Neural progenitor cell (in vitro differentiated cells): ENCODE measurements around the gene RNU7-1. TPM values are rescaled to one million over a fixed set of nuclear protein-coding genes. Genes with fewer than 3 reads are reported as not detected.

Experiments used
- DNase-seq: peaks from one replicate; pipeline ENCODE4 v3.0.0-alpha.2; 2016; ENCODE audit warnings: low spot score
- H2AFZ ChIP-seq: fragments of 200-600 bp; sonication (generic); replicated peaks from 2 replicates; pipeline ENCODE4 v1.6.1; 2016; ENCODE audit warnings: antibody characterized with exemption
- H3F3A ChIP-seq: fragments of 200-600 bp; sonication (generic); 2 replicates; pipeline ENCODE4 v1.6.1; 2016; ENCODE audit warnings: antibody characterized with exemption, low read depth
- H3K27ac ChIP-seq: fragments of 200-600 bp; sonication (generic); 2 replicates; pipeline ENCODE4 v1.5.1; 2016; ENCODE audit warnings: mild to moderate bottlenecking
- H3K27me3 ChIP-seq: fragments of 200-600 bp; sonication (generic); 2 replicates; pipeline ENCODE4 v1.6.1; 2016; ENCODE audit warnings: mild to moderate bottlenecking, moderate library complexity
- H3K36me3 ChIP-seq: fragments of 200-600 bp; sonication (generic); 2 replicates; pipeline ENCODE4 v1.5.1; 2016
- H3K4me1 ChIP-seq: fragments of 200-600 bp; sonication (generic); 2 replicates; pipeline ENCODE4 v1.6.1; 2016; ENCODE audit warnings: mixed run types
- H3K4me2 ChIP-seq: fragments of 200-600 bp; sonication (generic); 2 replicates; pipeline ENCODE4 v1.6.1; 2016
- H3K4me3 ChIP-seq: fragments of 200-600 bp; sonication (generic); 2 replicates; pipeline ENCODE4 v1.5.1; 2016
- H3K79me2 ChIP-seq: fragments of 200-600 bp; sonication (generic); 2 replicates; pipeline ENCODE4 v1.6.1; 2016; ENCODE audit warnings: low read depth
- H3K9ac ChIP-seq: fragments of 200-600 bp; sonication (generic); 2 replicates; pipeline ENCODE4 v1.6.1; 2016
- H3K9me3 ChIP-seq: fragments of 200-600 bp; sonication (generic); 2 replicates; pipeline ENCODE4 v1.5.1; 2016; ENCODE audit warnings: low read depth
- H4K20me1 ChIP-seq: fragments of 200-600 bp; sonication (generic); 2 replicates; pipeline ENCODE4 v1.6.1; 2016; ENCODE audit warnings: low read depth
- H3K27ac Mint-ChIP-seq: 3 replicates; pipeline ENCODE4 v1.8.0; 2021; ENCODE audit warnings: mixed read lengths
- H3K27me3 Mint-ChIP-seq: 2 replicates; pipeline ENCODE4 v1.8.0; 2022; ENCODE audit warnings: low read depth, mild to moderate bottlenecking, inconsistent platforms, moderate library complexity, mixed read lengths; ENCODE audit not compliant: insufficient read depth
- H3K36me3 Mint-ChIP-seq: 3 replicates; pipeline ENCODE4 v1.8.0; 2021; ENCODE audit warnings: mixed read lengths
- H3K4me1 Mint-ChIP-seq: 3 replicates; pipeline ENCODE4 v1.8.0; 2021; ENCODE audit warnings: mixed read lengths
- H3K4me3 Mint-ChIP-seq: 3 replicates; pipeline ENCODE4 v1.8.0; 2021; ENCODE audit warnings: mild to moderate bottlenecking, moderate library complexity, mixed read lengths
- H3K9me3 Mint-ChIP-seq: 3 replicates; pipeline ENCODE4 v1.8.0; 2020; ENCODE audit warnings: mixed read lengths
- EZH2 ChIP-seq: fragments of 200-600 bp; sonication (generic); IDR thresholded peaks from 2 replicates; pipeline ENCODE4 v1.6.1; 2017; ENCODE audit warnings: antibody characterized with exemption, mild to moderate bottlenecking, moderate library complexity
- EZH2phosphoT487 ChIP-seq: fragments of 200-600 bp; sonication (generic); IDR thresholded peaks from 2 replicates; pipeline ENCODE4 v1.6.1; 2017; ENCODE audit warnings: antibody characterized with exemption
- total RNA-seq: library from RNA; depleted of rRNA; stranded (reverse); fragments of >200 nt; gene quantifications from 2 replicates; pipeline ENCODE4 v1.2.3, GENCODE V29; 2015; ENCODE audit warnings: low replicate concordance
- TF ChIP-seq, protein P1 (sequence below): fragments of 200-600 bp; sonication (generic); IDR thresholded peaks from 2 replicates; pipeline ENCODE4 v1.5.1; 2017; ENCODE audit warnings: antibody characterized with exemption, mild to moderate bottlenecking

Gene RNU7-1
- total RNA-seq, 1 donor from 2014 or later: not detected

- peaks cover 56% of the 10 kb centered on the region for H4K20me1 ChIP-seq
Observed at GRCh38 chr12:6929466-6930452, 13.9 kb upstream of the RNU7-1 start.

DNA sequence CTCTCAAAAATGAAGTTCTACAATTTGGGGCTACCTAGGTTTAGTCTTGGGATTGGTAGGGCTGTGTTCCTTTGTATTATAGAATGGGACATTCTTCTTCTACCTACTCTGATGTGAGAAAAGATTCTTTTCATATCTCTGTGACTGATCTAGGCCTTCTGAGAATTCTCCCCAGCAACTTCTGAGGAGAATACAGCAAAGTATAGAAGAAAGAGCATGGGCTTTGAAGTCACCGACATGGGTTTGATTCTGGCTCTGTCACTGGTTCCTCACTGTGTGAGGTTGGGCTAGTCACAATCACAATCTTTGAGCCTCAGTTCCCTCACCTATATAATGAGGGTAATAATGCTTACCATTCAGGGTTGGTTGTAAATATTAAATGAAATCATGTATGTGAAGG is 10.8 kb upstream of the RNU7-1 start:
- Mint-ChIP-seq H3K4me1 (peaks cover 57% of the 10 kb centered on the region), H3K9me3 (peaks cover 2% of the 10 kb centered on the region), H3K27me3 (peaks cover 16% of the 10 kb centered on the region), H3K4me3 (no peak overlapping the region), H3K27ac (no peak overlapping the region), H3K36me3 (peaks cover 31% of the 10 kb centered on the region)
- Histone ChIP-seq H3K4me2 (no peak overlapping the region), H3K4me1 (peaks cover 20% of the 10 kb centered on the region), H3K27ac (no peak overlapping the region), H3K9me3 (no peaks in the 10 kb centered on the region), H3K4me3 (no peak overlapping the region), H2AFZ (no peak overlapping the region), H3K79me2 (peaks cover 66% of the 10 kb centered on the region), H3K9ac (no peak overlapping the region), H3K27me3 (no peaks in the 10 kb centered on the region), H4K20me1 (peaks cover 69% of the 10 kb centered on the region), H3F3A (peaks cover 49% of the 10 kb centered on the region), H3K36me3 (no peaks in the 10 kb centered on the region)
- DNase-seq: no peak
- TF ChIP-seq EZH2phosphoT487 (no peak), EZH2 (no peak)
- TF ChIP-seq, protein P1, sequence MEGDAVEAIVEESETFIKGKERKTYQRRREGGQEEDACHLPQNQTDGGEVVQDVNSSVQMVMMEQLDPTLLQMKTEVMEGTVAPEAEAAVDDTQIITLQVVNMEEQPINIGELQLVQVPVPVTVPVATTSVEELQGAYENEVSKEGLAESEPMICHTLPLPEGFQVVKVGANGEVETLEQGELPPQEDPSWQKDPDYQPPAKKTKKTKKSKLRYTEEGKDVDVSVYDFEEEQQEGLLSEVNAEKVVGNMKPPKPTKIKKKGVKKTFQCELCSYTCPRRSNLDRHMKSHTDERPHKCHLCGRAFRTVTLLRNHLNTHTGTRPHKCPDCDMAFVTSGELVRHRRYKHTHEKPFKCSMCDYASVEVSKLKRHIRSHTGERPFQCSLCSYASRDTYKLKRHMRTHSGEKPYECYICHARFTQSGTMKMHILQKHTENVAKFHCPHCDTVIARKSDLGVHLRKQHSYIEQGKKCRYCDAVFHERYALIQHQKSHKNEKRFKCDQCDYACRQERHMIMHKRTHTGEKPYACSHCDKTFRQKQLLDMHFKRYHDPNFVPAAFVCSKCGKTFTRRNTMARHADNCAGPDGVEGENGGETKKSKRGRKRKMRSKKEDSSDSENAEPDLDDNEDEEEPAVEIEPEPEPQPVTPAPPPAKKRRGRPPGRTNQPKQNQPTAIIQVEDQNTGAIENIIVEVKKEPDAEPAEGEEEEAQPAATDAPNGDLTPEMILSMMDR: no peak

More at GRCh38 chr12:6929466-6930452, 13.9 kb upstream of the RNU7-1 start:
- Histone ChIP-seq H2AFZ (no peak overlapping the region), H3K4me2 (peak overlapping the region; percentile 85), H3K4me3 (peak overlapping the region; percentile 91), H3K79me2 (peaks cover 82% of the 10 kb centered on the region), H3K9ac (peak overlapping the region; percentile 85), H3K4me1 (peaks cover 36% of the 10 kb centered on the region), H3F3A (peaks cover 53% of the 10 kb centered on the region), H3K27ac (no peak overlapping the region), H3K9me3 (no peaks in the 10 kb centered on the region), H3K27me3 (no peaks in the 10 kb centered on the region), H3K36me3 (no peaks in the 10 kb centered on the region)
- DNase-seq: no peak
- TF ChIP-seq EZH2 (no peak), EZH2phosphoT487 (no peak)
- TF ChIP-seq, protein P1: no peak
- no peaks in the 10 kb centered on the region for H3K9me3 Mint-ChIP-seq
- H3K27ac Mint-ChIP-seq: peak overlapping the region; percentile 78
- peaks cover 65% of the 10 kb centered on the region for H3K4me1 Mint-ChIP-seq
- peaks cover 24% of the 10 kb centered on the region for H3K36me3 Mint-ChIP-seq
- peaks cover 8% of the 10 kb centered on the region for H3K27me3 Mint-ChIP-seq
- H3K4me3 Mint-ChIP-seq: peak overlapping the region; percentile 98

DNA sequence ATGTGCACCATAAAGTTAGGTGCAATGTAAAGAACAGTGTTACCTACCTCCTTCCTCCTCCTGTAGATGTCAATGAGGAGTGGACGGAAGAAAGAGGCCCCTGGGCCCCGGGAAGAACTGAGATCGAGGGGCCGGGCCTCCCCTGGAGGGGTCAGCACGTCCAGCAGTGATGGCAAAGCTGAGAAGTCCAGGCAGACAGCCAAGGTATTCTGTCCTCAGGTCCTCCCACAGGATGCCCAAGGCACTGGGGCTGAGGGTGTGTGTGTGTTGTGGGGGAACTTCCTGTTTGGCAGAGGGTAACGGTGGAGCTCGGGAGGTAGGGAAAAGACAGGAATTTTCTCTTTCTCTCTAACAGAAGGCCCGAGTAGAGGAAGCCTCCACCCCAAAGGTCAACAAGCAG is 9.5 kb upstream of the RNU7-1 start:
- Histone ChIP-seq H3K27me3 (no peaks in the 10 kb centered on the region), H3K4me1 (peaks cover 24% of the 10 kb centered on the region), H2AFZ (no peak overlapping the region), H3K4me3 (no peak overlapping the region), H3K36me3 (no peaks in the 10 kb centered on the region), H3F3A (peaks cover 55% of the 10 kb centered on the region), H3K9me3 (no peaks in the 10 kb centered on the region), H3K27ac (no peak overlapping the region), H3K79me2 (peaks cover 64% of the 10 kb centered on the region), H3K4me2 (no peak overlapping the region), H3K9ac (no peak overlapping the region), H4K20me1 (peaks cover 67% of the 10 kb centered on the region)
- Mint-ChIP-seq H3K4me3 (peak overlapping the region; percentile 23), H3K4me1 (peaks cover 57% of the 10 kb centered on the region), H3K27ac (no peak overlapping the region), H3K36me3 (peaks cover 27% of the 10 kb centered on the region), H3K27me3 (peaks cover 20% of the 10 kb centered on the region), H3K9me3 (peaks cover 2% of the 10 kb centered on the region)
- no peak for DNase-seq
- TF ChIP-seq EZH2 (no peak), EZH2phosphoT487 (no peak)
- TF ChIP-seq, protein P1: no peak
